Activated CD4-positive, CD25-positive, alpha-beta regulatory T cell treated with anti-CD3 and anti-CD28 coated beads, Interleukin-2, amount 50 U/mL, for 24 hours (primary cell): ENCODE measurements around the gene RIC8B.

ENCODE experiments used
- ATAC-seq, 2 donors: fragments of 150-1000 bp; cut with Tn5 transposase; one replicate each; pipeline ENCODE4 v1.10.0; 2021; ENCODE audit warnings: mild to moderate bottlenecking in 1 of 2, moderate library complexity in 1 of 2

RIC8B gene

DNA sequence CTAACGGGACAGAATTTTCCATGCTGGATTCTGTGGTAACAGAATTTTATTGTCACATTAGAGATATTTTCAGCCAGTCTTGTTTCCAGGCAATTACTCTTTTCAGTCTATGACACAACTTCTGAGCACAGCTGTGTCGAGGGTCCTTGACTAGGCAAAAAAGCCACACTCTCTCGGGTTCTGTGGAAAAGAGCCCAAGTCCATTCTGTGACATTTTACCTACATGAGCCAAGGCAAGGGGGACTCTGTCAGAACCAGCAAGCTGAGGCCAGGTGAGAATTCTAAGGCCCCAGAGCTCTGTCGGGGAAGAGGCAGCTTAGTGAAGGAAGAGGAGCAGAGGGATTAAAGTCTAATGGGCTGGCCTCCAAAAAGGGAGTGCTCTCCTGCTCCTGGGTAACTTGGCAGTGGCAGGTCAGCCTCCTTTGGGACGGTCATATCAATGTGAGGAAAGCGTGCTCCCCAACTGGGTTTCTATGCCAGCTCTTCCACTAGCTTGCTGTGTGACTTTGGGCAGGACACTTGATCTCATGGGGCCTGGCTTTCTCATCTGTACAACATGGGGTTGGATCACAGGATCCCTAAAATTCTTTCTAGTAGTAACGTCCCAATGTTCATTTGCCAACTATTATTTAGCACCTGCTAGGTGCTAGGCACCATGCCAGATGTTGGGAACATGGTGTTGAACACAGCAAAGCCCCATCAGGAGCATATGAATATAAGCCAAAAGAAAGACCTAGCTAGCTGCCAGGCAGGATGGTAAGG, 16.0 kb upstream of the RIC8B start:
- ATAC-seq = no peak

DNA sequence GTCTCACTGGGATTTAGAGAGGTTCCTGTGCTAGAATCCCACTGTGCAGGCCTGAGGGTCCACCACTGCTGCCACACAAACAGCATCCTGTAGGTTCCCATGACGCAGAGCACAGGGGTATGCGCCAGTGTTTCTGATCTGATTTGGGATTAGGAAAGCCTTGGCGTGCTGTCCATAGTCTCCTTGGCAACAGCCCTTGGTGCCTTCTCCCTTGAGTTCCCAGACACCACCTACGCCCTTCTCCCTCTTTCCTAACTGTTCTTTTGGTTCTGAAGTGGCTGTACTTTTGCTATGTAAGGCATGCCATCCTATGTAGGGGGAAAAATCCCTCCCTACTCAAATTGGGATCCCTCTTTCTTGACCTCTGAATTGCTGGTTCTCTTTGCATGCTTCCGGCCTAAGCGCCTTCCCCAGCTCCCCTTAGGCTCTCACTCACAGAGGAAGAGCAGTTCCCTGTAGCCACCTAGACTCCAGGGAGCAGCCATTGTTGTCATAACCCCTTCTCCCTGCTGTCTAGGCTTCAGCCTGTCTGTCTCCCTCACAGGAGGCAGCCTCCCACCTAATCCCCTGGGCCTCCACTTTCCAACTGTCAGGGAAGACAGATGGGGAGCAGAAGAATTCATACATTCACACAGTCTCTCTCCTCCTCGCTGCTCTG, 14.8 kb upstream of the RIC8B start:
- peak in 1 of 2 donors; percentile 28 for ATAC-seq

DNA sequence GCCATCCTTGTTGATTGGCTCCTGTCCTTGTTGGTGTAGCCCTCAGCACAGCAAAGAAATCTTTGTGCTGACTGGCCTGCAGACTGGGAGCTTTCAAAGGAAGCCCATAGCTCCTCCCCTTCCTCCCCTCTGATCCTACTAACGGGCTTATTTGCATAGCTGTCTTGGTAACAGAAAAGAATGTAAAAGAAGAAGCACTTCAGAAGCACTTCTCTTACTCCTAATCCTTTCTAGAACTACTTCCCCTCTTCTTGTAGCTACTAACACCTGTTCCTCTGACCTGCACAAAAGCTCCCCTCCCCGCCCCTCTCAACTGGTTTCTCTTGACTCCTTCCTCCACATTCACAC, 14.3 kb upstream of the RIC8B start:
- peak; percentile 83 to 89 for ATAC-seq

DNA sequence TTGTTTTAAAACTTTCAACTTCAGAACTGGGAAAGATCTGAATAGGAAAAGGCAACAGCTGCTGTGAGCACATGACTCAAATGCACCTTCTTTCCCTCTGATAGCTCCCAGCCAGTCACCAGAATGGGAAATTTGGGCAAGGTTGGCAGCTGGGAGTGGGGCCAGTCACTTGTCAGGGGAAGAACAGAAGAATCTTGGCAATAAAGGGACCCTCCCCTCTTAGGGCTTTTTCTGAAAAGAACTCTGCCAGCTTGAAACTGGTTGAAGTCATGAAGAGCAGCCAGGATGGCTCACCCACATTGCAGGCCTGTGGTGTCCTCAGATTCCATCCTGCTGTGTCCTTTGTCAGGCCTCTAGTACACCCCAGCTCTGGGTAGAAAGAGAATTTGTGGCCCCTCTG, 10.3 kb upstream of the RIC8B start:
- ATAC-seq = no peak

DNA sequence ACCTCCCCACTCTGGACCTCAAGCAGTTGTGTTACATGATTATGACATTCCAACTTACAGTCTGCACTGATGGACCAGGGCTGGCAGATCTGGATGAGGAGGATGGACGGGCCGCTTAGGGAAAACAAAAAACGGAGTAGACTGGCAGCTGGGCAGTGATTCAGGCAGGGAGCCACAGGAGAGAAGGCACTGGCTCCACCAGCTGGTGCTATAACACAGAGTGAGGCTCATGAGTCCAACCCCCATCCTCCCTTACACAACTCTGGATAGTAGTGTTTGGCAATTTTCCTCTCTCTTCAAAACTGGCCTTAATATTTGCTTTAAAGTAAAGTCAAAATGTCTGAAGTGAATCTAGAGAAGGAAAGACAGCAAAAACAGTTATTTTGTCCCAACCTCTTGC, 9.7 kb upstream of the RIC8B start:
- no peak for ATAC-seq

DNA sequence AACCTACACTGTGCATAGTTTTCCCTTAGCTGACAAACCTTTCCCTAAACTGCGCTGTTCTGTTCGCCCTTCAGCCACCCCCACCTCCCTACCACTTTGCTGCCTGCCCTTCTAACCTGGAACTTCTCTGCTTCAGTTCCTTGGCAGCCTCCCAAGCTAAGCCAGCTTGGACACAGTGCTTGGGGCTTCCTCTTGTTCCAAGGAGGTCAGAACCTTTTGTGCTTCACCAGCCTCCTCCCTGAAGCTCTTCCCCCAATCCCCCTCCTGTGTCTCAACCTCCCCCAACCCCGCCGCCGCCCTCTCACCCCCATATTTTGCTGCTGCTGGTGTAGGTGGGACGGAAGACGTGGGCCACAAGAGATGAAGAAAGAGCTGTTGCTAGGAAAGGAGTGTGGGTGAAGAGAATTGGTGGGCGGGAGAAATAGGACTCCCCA, 8.1 kb upstream of the RIC8B start:
- ATAC-seq = no peak

DNA sequence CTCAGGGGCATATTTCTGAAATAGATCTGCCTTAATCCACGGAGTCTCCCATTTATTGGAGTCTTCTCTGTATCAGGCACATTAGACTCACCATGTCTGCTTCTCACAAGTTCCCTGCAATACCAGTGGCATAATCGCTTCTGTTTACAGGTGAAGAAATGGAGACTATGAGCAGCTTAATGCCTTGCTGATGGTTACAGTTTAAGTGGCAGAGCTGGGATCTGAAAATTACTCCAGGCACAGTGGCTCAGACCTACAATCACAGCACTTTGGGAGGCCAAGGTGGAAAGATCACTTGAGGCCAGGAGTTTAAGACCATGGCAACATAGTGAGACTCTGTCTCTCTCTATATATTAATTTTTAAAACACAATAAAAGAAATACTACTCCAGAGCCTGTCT, 7.3 kb upstream of the RIC8B start:
- no peak for ATAC-seq

DNA sequence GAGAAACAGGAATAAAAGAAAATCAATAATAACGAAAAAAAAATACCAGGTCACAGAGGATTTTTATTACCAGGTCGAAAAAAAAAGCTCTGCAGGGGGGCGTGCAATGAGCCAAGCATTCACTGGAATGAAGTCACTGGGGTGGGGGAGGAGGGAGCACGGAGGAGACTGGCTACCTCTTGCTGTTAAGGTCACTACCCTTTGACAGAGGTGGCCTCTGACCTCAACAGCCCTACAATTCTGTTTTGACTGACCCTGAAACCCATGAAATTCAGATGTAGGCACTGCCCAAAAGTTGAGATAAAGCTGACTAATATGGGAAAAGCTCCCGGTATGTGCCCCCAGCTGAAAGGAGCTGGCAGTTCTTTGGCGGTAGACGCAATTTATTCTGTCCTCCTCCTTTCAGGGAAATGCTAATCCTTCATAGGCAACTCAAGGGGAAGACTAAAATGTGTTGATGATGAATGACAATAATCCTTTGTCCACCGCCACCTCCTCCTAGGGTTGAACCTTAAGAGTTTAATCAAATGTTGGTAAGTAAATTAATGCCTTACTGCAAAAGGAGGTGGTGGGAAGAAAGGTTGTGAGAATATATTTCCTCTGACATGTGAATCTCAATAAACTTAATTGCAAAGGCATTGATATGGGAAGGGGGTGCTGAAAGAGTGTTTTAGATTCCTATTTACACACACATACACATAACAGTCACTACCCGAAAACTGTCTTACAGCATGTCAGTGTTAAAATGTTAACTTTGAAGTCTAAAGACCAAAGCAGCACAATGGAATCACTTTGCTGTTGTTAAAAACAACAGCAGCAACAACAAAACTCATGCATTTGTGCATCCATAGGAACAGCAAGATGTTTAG, 6.3 kb upstream of the RIC8B start:
- ATAC-seq = no peak

DNA sequence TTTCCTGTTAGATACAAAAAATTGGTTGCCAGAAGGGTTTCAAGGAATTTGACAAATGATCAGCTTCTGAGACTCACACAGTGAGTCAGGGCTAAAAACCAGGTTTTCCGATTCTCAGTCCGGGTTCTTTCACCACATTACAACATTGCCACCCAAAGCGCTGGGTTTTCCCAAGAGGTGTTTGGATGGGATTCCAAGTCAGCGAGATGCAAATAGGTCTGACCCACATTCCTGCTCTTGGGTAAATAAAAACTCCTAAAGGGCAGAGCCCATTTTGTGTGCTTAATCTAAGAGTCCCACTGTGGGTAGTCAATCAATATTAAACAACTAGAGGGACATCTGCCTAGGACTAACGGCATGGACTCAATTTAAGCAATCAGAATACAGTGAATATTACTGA, 5.4 kb upstream of the RIC8B start:
- no peak for ATAC-seq

DNA sequence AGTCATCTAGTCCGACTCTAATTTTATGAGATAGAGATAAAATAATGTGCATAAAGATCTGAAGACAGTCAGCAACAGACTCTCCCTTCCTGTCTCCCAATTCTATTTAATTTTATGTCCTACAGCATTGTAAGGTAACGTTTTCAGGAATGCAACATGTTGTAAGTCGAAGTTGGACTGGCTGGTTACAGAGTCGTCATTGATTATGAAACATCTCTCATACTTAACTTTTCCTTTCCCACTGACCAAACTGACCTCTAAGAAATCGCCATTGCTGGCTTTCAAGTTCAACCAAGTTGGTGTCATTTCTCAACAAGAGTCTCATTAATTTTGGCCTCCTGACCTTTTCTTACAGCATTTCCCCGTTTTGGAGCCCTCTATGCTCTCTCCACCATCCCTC, 4.9 kb upstream of the RIC8B start:
- no peak for ATAC-seq

DNA sequence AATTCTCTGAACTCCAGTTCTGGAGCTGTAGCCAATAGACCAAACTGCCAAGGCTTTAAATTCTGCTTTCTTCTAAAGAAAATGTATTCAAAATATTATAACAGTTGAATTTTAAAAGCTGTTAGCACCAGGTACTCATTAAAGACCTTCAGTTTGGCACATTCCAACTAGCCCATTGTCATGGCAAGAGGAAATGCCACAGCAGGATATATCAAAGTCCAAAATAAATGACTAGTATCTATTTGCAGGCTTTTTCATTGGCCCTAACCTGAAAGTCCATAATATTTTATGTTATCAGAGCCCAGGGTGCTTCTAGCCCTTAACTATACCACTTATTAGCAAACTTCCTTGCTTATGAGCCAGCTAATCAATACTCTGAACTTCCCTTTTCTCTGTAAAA, 3.1 kb upstream of the RIC8B start:
- ATAC-seq = no peak

DNA sequence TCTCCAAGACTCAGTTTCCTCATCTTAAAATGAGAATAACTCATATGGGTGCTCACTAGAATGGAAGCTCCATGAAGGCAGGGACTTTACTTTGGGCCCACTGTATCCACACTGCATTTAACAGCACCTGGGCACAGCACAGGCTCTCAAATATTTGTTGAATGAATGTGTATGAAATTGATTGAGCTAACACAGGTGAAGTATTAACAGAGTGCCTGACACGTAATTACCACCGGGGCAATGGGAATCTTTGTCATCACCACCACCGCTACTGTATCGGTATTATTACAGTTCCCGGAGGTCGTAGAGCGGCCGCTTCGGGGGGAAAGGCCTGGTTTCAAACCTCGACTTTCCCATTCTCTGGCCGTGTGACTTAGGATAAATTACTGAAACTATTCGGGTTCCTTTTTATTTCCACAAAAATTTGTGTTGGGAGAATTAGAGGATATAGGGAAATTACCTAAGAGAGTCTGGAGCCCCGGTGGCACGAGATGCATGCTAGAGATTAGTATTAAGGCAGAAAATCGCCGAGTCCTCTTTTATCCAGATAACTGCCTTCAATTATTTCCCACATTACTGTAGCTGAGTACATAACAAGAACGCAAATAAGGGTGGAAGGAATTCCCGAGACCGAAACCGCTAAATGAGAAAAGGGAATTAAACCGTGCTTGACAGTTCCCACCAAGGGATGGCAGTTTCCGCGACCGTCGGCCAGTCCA, 1.0 kb upstream of the RIC8B start:
- ATAC-seq = no peak

DNA sequence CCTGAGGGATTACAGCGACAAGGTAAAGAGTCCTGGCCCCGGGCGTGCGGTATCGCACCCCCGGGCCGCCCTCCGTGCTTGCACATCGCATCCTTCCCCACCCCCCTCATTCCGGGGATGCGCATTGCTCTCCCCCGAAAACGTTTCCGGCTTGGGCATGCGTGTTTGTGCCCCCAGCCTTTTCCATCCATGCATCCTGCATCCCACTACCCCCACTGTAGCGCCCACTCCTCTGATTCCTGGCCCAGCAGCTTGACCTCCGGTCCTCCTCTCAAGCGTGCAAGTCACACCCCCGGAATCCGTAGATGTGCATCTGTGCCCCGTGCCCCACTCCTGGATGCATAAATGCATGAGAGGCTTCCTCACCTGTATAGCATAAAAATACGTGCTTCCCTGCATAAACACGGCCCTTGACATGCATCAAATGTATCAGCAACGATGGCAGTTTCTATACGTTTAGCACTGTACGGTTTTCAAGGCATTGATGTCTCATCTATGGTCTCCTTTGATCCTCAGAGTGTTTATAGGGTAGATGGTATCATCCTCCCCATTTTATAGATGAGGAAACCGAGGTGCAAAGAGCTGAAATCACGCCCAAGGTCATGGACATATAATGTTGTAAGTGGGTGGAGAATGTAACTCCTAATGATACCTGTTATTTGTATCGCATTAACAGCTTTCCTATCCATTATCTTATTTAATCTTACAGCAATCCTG, 484 bp downstream of the RIC8B start:
- peak in 1 of 2 donors; percentile 5 for ATAC-seq

DNA sequence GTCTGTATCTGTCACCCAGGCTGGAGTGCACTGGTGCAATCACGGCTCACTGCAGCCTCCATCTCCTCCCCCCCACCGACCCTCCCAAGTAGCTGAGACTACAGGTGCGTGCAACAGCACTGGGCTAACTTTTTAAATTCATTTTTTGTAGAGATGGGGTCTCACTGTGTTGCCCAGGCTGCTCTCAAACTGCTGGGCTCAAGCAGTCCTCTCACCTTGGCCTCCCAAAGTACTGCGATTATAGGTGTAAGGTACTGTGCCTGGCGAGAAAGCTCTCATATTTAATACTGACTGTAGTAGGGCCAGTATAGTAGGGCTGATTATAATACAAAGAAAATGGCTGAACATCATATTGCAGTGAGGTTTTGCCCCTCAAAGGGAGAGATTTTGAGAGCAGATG, 2.4 kb downstream of the RIC8B start:
- no peak for ATAC-seq

DNA sequence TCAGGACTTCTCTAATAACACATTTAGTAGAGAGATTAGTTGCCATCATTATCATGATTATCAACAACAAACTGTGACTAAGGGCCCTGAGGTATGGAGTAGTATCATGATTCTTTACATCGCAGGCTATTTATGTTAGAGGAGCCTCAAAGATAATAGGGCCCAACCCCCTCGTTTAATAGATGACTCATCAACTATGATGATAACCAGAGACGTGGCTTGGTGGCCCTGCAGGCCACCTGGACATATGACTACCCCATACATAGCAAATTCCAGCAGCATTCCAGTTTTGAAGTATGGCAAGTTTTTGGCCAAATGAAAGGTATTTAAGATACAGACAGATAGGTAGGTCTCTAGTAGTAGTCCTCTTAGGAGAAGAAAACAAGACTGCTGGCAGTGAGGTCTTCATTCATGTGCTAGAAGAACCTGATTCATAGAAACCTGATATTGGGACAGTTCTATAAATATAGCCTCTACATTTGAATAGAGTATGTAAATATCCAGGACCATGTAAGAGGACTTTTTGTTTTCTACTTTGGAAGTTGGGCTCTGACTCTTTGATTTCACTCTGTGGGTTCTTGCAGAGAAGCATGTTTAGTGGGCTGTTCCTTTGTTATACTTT, 5.6 kb downstream of the RIC8B start:
- ATAC-seq = no peak

DNA sequence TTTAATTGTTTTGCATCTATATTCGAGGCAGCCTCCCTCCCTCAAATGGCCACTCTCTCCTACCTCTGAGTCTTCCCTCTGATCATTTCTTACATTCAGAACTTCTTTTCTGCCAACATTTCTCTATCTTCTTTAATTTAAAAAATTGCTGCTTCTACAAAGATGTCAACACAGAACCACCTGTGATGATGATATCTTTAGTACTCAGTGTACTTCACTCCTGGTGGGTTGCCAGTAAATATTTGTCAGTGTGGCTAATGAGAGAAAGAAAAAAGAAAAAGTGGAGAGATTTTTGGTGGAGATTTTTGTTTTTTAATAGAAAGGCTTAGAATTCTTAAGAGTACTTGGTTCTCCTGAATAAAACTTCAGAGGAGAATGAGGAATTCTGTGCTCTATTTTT, 8.1 kb downstream of the RIC8B start:
- ATAC-seq = no peak

DNA sequence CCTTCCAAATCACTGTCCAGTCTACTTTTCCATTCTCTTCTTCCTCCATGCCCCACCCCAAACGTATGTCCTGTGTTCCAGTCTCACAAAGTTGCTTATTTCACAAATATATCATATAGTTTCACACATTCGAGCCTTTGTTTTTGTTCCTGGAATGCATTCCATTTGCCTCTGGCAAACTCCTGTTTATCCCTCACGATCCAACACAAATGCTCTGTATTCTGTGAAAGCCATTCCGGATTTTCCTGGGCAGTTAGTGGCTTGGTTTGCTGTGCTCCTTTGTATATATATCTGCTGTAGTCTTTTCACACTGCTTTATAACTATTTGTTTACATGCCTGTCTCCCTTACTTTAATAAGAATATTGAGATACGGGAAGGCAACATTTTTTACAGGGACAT, 9.0 kb downstream of the RIC8B start:
- ATAC-seq = no peak

DNA sequence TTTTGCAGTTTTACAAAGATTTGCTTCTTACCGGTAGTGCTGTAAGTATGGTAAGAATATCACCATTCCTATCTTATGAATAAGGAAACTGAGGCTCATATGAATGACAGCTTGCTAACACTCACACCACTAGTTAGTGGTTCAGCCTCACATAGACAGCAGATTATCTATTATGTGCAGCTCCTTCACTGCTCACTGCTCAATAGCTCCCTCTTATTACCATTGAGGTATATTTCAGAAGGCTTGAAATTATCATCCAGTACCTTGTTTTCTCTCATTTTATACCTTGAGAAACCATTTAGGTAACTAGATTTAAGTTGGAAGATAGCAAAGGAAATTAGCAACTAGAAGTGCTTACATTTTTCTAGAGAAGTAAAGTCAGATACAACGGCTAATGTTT, 15.5 kb downstream of the RIC8B start:
- ATAC-seq = no peak

DNA sequence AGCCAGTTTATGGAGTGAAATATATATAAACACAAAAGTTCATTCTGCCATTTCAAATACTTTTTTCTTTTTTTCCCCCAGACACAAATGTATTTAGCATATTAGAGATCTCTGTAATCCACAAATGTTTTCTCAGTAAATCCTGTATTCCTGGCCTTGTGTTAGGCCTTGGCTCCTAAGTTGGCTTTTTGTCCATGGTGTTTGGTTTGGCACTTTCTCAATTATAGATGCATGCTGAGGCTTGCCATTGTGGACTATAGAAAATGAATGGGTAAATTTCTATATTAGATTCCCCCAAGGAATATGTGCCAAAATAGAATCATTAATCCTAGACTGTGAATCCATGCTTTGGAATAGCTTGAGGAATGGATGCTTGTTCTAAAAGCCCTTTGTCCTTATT, 17.0 kb downstream of the RIC8B start:
- ATAC-seq = no peak

DNA sequence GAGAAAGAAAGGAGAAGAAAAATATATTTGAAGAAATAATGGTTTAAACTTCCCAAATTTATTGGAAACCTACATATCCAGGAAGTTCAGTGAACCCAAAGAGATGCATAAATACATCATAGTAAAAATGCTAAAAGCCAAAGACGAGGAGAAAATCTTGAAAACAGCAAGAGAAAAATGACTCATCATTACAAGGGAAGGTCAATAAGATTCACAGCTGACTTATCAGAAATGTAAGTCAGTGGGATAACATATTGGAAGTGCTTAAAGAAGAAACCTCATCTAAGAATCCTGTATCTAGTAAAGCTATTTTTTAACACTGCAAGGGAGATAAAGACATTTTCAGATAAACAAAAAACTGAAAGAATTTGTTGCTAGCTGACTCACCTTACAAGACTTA, 19.9 kb downstream of the RIC8B start:
- ATAC-seq = no peak

DNA sequence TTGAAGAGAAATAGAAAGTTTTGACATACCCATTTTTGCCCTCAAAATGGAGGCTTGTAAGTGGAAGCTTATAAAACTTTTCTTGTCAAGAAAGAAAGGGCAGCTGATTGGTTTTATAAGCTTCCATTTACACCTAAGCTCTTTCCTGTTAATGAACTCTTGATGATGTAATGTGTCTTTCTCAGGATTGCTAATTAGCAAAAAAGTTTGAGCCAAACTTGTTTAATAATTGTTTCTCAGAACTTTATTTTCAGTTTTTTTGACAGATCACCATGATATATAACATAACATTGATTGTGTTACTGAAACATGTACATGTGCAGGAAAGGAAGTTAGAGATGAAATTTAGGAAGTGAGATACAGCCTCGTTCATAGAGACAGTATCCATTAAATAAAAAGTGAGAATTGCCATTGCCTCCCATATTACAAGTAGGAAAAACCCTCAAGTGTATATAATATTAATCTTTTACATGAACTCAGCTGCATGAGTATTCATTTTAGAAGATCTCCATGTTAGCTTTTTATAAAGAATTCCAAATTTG, 26.8 kb downstream of the RIC8B start:
- no peak for ATAC-seq
